Sigmoid colon (tissue), 4 donors: ENCODE measurements around the gene DNAJC17.

Source experiments
- EP300 ChIP-seq, 4 donors: sonication (generic); formaldehyde crosslinking; IDR thresholded peaks; one replicate each; pipeline ENCODE4 v1.6.1; 2017; ENCODE audit warnings: antibody characterized with exemption in 4 of 4
- POLR2A ChIP-seq, 2 donors: fragments of 450-650 bp; IDR thresholded peaks; one replicate each; pipeline ENCODE4 v1.6.1; 2016; ENCODE audit warnings: antibody characterized with exemption in 2 of 2, mild to moderate bottlenecking in 2 of 2, moderate library complexity in 2 of 2
- TF ChIP-seq, protein P1 (sequence below), 4 experiments: fragments of 450-650 bp in 3 of 4; fragments of 200-600 bp in 1 of 4; IDR thresholded peaks; one replicate each; pipeline ENCODE4 v1.5.1; 2016 to 2019; ENCODE audit warnings: antibody characterized with exemption in 4 of 4, mild to moderate bottlenecking in 3 of 4, moderate library complexity in 2 of 4

DNA sequence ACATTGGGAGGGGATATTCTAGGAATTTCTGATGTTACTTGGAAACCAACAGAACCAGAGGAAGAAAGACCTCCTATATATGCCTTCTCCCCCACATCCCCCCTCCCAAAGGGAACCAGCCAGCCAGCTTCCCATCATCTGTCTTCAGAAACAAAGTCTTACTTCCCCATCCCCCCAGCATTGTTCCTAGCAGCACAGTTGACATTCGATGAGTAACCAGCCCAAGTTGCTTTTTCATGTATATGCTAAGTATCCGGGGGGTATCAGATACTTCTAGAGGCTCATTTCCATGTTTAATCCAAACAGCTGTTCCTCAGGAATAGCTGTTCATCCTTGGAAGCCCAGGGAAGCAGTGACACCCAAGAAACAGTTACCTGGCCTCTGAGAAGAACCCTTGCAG lies 68.2 kb downstream of the DNAJC17 start:
- TF ChIP-seq, protein P1, sequence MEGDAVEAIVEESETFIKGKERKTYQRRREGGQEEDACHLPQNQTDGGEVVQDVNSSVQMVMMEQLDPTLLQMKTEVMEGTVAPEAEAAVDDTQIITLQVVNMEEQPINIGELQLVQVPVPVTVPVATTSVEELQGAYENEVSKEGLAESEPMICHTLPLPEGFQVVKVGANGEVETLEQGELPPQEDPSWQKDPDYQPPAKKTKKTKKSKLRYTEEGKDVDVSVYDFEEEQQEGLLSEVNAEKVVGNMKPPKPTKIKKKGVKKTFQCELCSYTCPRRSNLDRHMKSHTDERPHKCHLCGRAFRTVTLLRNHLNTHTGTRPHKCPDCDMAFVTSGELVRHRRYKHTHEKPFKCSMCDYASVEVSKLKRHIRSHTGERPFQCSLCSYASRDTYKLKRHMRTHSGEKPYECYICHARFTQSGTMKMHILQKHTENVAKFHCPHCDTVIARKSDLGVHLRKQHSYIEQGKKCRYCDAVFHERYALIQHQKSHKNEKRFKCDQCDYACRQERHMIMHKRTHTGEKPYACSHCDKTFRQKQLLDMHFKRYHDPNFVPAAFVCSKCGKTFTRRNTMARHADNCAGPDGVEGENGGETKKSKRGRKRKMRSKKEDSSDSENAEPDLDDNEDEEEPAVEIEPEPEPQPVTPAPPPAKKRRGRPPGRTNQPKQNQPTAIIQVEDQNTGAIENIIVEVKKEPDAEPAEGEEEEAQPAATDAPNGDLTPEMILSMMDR (IDR thresholded peaks at IDR 0.05) = no peak
- TF ChIP-seq POLR2A (IDR thresholded peaks at IDR 0.05) = no peak
- no peak for TF ChIP-seq EP300 (IDR thresholded peaks at IDR 0.05)
